H1 (cell line): ENCODE measurements around the gene IFNAR2. TPM values are rescaled to one million over a fixed set of nuclear protein-coding genes. Genes with fewer than 3 reads are reported as not detected.

Source experiments
- NRF1 ChIP-seq: IDR thresholded peaks from 2 replicates; pipeline ENCODE4 v1.6.1; 2011; ENCODE audit warnings: mild to moderate bottlenecking, low read depth, low read length, improper control_type of control experiment
- polyA plus RNA-seq, 7 experiments: library from polyadenylated mRNA; depleted of rRNA in 3 of 7; stranded (reverse) in 5 of 7; unstranded in 2 of 7; fragments of >200 nt in 5 of 7; fragments of 200-250 nt in 2 of 7; gene quantifications; 1 replicate in 5 of 7; 2 replicates in 1 of 7; 4 replicates in 1 of 7; pipeline versions ENCODE4 v1.2.1 to v1.2.3, GENCODE V29; 2011 to 2013; ENCODE audit warnings: missing spikeins in 2 of 7, mixed read lengths in 2 of 7
- total RNA-seq: library from RNA; stranded (reverse); fragmentation: NEBNext Ultra II Directional; extraction: Animal tissue kit (Norgen Biotek cat#: 25700); gene quantifications from 2 replicates; pipeline ENCODE4 v1.2.1, GENCODE V29; 2021
- TF ChIP-seq, protein P1 (sequence below): IDR thresholded peaks from 2 replicates; pipeline ENCODE4 v1.6.1; 2012; ENCODE audit warnings: inconsistent platforms

Gene IFNAR2
- total and polyA plus RNA-seq, 2 of the 8 experiments (the other 6 are each of a cell fraction or from before 2014, with no cell fraction given) = 12.2 to 16.1 TPM

DNA sequence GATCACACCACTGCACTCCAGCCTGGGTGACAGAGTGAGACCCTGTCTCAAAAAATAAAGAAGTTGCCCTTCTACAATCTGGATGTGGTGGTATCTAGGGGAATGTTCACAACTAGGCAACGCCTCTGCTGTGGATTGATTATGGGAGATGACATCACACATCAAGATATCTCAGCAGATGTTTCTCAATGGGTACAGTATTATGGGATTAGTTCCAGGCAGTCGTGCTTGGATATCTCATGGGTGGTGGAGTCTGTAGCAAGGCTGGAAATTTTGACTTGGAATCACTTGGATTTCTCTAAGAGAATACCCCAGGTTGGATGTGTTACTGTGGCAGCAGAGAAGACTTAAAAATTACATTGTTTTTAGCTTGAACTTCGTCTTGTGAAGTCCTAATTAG, 7.7 kb downstream of the IFNAR2 start (continued):
- TF ChIP-seq, protein P1, sequence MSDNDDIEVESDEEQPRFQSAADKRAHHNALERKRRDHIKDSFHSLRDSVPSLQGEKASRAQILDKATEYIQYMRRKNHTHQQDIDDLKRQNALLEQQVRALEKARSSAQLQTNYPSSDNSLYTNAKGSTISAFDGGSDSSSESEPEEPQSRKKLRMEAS = no peak
- no peak for TF ChIP-seq NRF1
